ENCODE data around the gene CHRDL1.

The CHRDL1 gene

DNA sequence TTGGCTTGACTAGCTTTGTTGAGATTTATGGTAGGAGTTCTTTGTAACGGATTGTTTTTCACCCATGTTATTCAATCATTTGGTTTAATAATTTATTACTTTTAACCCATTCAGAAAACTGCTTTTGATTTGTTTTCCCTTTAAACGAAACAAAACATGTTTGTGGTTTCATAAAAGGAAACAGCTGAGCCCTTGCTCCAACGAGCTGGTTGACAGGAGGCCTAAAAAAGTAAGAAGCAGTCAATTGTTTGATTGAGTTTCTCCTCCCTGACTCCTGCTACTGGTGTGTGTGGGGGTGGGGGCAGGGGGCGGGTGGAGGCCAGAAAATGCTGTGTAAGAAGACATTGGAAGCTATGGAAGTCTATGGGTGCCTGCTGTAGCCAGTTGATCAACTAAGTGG lies 102.8 kb downstream of the CHRDL1 start:
- Mint-ChIP-seq H3K36me3 (ENCODE audit: low read depth) (no peaks in the 10 kb centered on the region), H3K27me3 (ENCODE audit: low read depth) (no peaks in the 10 kb centered on the region), H3K27ac (no peak overlapping the region), H3K9me3 (no peaks in the 10 kb centered on the region), H3K4me1 (peaks cover 32% of the 10 kb centered on the region), H3K4me3 (no peak overlapping the region)
- TF ChIP-seq, protein P1, sequence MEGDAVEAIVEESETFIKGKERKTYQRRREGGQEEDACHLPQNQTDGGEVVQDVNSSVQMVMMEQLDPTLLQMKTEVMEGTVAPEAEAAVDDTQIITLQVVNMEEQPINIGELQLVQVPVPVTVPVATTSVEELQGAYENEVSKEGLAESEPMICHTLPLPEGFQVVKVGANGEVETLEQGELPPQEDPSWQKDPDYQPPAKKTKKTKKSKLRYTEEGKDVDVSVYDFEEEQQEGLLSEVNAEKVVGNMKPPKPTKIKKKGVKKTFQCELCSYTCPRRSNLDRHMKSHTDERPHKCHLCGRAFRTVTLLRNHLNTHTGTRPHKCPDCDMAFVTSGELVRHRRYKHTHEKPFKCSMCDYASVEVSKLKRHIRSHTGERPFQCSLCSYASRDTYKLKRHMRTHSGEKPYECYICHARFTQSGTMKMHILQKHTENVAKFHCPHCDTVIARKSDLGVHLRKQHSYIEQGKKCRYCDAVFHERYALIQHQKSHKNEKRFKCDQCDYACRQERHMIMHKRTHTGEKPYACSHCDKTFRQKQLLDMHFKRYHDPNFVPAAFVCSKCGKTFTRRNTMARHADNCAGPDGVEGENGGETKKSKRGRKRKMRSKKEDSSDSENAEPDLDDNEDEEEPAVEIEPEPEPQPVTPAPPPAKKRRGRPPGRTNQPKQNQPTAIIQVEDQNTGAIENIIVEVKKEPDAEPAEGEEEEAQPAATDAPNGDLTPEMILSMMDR (IDR thresholded peaks at IDR 0.05; ENCODE audit: unreplicated experiment in 3 of 3), result no peak

DNA sequence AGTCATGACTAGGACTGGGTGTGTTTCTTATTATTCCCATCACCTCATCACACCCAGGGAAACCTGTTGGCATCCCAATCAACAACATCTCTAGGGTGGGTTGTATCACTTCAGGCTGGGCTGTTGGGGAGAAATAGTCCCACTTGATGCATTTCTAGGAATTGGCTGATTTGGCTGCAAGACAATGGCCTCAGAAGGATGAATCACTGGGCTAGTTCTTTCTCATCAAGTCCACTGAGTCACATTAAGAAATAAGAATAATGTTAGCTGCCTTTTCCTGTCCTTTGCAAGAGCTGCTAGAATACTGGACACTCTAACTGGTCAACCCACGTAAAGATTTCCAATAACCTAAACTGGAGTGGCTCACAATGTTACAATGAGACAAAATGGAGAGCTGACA lies 104.2 kb downstream of the CHRDL1 start:
- H3K27ac Mint-ChIP-seq, result no peak overlapping the region
- TF ChIP-seq, protein P1 (IDR thresholded peaks at IDR 0.05; ENCODE audit: unreplicated experiment in 3 of 3), result no peak

DNA sequence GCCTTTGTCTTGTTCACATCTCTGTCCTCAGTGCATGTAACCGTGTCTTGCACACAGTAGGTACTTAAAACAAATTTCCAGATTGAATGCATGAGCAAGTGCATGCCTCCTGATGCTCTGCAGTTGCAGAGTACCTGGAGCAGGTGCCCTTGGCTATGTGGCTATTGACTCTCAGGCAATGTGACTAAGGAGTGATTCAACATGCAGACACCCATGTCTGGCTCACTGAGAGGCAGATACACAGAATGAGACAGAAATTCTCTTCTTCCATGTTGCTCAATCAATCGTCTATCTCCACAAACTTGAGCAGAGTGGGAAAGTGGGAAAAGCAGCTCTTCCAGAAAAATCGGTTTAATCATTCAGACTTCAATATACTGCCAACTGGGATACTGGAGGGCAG lies 111.0 kb downstream of the CHRDL1 start:
- Mint-ChIP-seq H3K27me3 (ENCODE audit: low read depth) (no peaks in the 10 kb centered on the region), H3K9me3 (no peaks in the 10 kb centered on the region), H3K36me3 (ENCODE audit: low read depth) (no peaks in the 10 kb centered on the region), H3K4me1 (no peaks in the 10 kb centered on the region), H3K4me3 (no peak overlapping the region), H3K27ac (no peak overlapping the region)
- TF ChIP-seq, protein P1 (IDR thresholded peaks at IDR 0.05; ENCODE audit: unreplicated experiment in 3 of 3), result no peak

More for the DNA sequence above, 104.2 kb downstream of the CHRDL1 start:
- Mint-ChIP-seq H3K4me3 (no peak overlapping the region), H3K27me3 (ENCODE audit: low read depth) (no peaks in the 10 kb centered on the region), H3K4me1 (peaks cover 21% of the 10 kb centered on the region), H3K36me3 (ENCODE audit: low read depth) (no peaks in the 10 kb centered on the region), H3K9me3 (no peaks in the 10 kb centered on the region)

DNA sequence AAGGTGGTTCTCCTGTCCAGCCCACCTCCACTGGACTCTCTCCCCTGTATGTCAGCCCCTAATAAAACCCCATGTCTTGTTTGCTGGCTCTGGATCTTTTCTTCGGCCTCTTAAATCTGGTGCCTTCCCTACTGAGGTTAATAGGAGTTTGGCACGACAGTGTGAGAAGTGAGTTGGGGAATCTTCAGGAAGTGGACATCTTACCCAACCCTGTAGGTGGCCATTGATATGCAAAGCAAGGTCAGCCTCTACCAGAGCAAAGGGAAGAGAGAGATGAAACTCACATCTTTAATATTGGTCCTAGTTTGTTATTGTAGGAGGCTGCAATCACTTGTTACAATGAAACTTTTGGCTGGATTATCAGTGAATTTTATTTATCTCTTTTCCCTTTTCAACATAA lies 111.7 kb downstream of the CHRDL1 start:
- Mint-ChIP-seq H3K4me3 (no peak overlapping the region), H3K27ac (no peak overlapping the region)

DNA sequence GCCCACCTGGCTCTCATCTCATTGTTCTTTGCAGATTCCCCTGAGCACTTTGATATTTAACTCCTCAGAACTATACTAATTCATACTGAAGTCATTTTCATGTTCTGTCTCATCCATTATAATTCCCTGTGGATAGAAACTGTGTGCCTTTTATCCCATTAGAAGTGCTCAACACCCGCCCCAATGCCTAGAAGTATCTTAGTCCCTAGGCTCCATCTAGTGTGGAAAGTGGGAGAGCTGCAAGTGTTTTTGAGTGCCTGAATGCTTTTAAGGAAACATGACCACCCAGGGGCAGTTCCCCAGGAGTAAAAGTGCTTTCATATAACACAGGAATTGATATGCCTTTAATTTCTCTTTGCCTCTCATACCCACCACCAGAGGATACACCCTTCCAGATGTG lies 117.0 kb downstream of the CHRDL1 start:
- Mint-ChIP-seq H3K36me3 (ENCODE audit: low read depth) (no peaks in the 10 kb centered on the region), H3K9me3 (no peaks in the 10 kb centered on the region), H3K4me1 (peaks cover 7% of the 10 kb centered on the region), H3K4me3 (no peak overlapping the region), H3K27me3 (ENCODE audit: low read depth) (no peaks in the 10 kb centered on the region), H3K27ac (no peak overlapping the region)
- TF ChIP-seq, protein P1 (IDR thresholded peaks at IDR 0.05; ENCODE audit: unreplicated experiment in 3 of 3), result no peak

More for the DNA sequence above, 111.7 kb downstream of the CHRDL1 start:
- H3K36me3 Mint-ChIP-seq (ENCODE audit: low read depth), result no peaks in the 10 kb centered on the region
- H3K9me3 Mint-ChIP-seq, result no peaks in the 10 kb centered on the region
- no peaks in the 10 kb centered on the region for H3K4me1 Mint-ChIP-seq
- TF ChIP-seq, protein P1 (IDR thresholded peaks at IDR 0.05; ENCODE audit: unreplicated experiment in 3 of 3), result no peak
- no peaks in the 10 kb centered on the region for H3K27me3 Mint-ChIP-seq (ENCODE audit: low read depth)

DNA sequence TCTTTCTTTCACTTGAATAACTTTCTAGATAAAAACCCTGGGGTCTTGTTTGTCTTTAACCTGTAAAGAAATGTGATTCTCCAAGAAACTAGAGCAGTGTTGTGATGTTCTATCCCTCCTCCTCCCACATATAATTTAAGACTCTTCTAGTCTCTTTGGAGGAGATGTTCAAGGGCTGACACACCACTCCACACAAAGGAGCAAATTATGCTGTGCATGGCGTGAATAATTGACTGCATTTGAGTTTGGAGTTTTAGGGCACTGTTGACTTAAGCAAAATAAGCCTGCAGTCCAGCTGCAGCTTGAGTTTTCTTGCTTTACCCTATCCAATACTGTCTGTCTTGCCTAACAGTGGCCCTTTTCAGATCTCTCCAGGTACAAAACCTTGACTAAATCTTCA lies 119.7 kb downstream of the CHRDL1 start:
- H3K4me1 Mint-ChIP-seq, result peaks cover 7% of the 10 kb centered on the region
- peak overlapping the region in 2 of 3 experiments; percentile 37 to 56 for H3K27ac Mint-ChIP-seq
- H3K9me3 Mint-ChIP-seq, result no peaks in the 10 kb centered on the region
- no peak overlapping the region for H3K4me3 Mint-ChIP-seq
- peaks cover 5% of the 10 kb centered on the region for H3K36me3 Mint-ChIP-seq (ENCODE audit: low read depth)
- TF ChIP-seq, protein P1 (IDR thresholded peaks at IDR 0.05; ENCODE audit: unreplicated experiment in 3 of 3), result no peak
- H3K27me3 Mint-ChIP-seq (ENCODE audit: low read depth), result peaks cover 4% of the 10 kb centered on the region
